Effector memory CD8-positive, alpha-beta T cell (primary cell): Measurements from ENCODE around the gene ZBTB49.
"Not testable (repeated sequence)": the region's sequence is repeated elsewhere in the genome, so short reads cannot be mapped to it uniquely, and the experiment has no call there.

Source experiments
- ATAC-seq: fragments of 150-1000 bp; cut with Tn5 transposase; replicated peaks from 2 replicates; pipeline ENCODE4 v1.10.0; 2021; ENCODE audit warnings: mild to moderate bottlenecking, moderate library complexity
- DNase-seq, 3 experiments: peaks; one replicate each; pipeline ENCODE4 v3.0.0; 2021
- H3K27ac Mint-ChIP-seq, 2 donors: one replicate each; pipeline ENCODE4 v1.8.0; 2022; ENCODE audit warnings: mild to moderate bottlenecking in 2 of 2, mixed read lengths in 2 of 2, moderate library complexity in 2 of 2
- H3K27me3 Mint-ChIP-seq, 2 donors: one replicate each; pipeline ENCODE4 v1.8.0; 2022; ENCODE audit warnings: mixed read lengths in 2 of 2
- H3K36me3 Mint-ChIP-seq: one replicate; pipeline ENCODE4 v1.8.0; 2022; ENCODE audit warnings: mild to moderate bottlenecking, moderate library complexity, mixed read lengths; ENCODE audit not compliant: insufficient read depth
- H3K4me1 Mint-ChIP-seq, 2 donors: one replicate each; pipeline ENCODE4 v1.8.0; 2022; ENCODE audit warnings: low read depth in 2 of 2, mixed read lengths in 2 of 2
- H3K4me3 Mint-ChIP-seq, 2 donors: one replicate each; pipeline ENCODE4 v1.8.0; 2022; ENCODE audit warnings: mild to moderate bottlenecking in 2 of 2, mixed read lengths in 2 of 2, moderate library complexity in 2 of 2
- H3K9me3 Mint-ChIP-seq, 2 donors: one replicate each; pipeline ENCODE4 v1.8.0; 2022; ENCODE audit warnings: mixed read lengths in 2 of 2
- total RNA-seq, 9 experiments: gene quantifications; one replicate each; lab custom pipeline; 2026; lab: John Stamatoyannopoulos, UW

The ZBTB49 gene, protein sequence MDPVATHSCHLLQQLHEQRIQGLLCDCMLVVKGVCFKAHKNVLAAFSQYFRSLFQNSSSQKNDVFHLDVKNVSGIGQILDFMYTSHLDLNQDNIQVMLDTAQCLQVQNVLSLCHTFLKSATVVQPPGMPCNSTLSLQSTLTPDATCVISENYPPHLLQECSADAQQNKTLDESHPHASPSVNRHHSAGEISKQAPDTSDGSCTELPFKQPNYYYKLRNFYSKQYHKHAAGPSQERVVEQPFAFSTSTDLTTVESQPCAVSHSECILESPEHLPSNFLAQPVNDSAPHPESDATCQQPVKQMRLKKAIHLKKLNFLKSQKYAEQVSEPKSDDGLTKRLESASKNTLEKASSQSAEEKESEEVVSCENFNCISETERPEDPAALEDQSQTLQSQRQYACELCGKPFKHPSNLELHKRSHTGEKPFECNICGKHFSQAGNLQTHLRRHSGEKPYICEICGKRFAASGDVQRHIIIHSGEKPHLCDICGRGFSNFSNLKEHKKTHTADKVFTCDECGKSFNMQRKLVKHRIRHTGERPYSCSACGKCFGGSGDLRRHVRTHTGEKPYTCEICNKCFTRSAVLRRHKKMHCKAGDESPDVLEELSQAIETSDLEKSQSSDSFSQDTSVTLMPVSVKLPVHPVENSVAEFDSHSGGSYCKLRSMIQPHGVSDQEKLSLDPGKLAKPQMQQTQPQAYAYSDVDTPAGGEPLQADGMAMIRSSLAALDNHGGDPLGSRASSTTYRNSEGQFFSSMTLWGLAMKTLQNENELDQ
- total RNA-seq: 10.5 to 23.7 (median 15.6) reads per million in 9 experiments

GRCh38 chr4:4289941-4290850 lies at the start of gene ZBTB49, which contains the start of gene LYAR:
Gene ZBTB49, plus strand, starts transcription at chr4:4290251. Its CDS starts 9,695 bp downstream, at chr4:4299946.
Gene LYAR, minus strand, starts transcription at chr4:4290154. Its CDS starts 6,412 bp downstream, at chr4:4283742.
- Mint-ChIP-seq H3K4me3 (peak within 1 kb of the TSS; percentile 92 to 99), H3K9me3 (no peaks in the 10 kb centered on the region), H3K36me3 (peaks cover 23% of the 10 kb centered on the region), H3K27me3 (no peaks in the 10 kb centered on the region), H3K4me1 (peaks cover 47 to 61% of the 10 kb centered on the region in 2 donors), H3K27ac (peak within 1 kb of the TSS; percentile 95 to 97)
- DNase-seq (peak; percentile 98 to 99 (median 99)), ATAC-seq (peak; percentile 91)

DNA sequence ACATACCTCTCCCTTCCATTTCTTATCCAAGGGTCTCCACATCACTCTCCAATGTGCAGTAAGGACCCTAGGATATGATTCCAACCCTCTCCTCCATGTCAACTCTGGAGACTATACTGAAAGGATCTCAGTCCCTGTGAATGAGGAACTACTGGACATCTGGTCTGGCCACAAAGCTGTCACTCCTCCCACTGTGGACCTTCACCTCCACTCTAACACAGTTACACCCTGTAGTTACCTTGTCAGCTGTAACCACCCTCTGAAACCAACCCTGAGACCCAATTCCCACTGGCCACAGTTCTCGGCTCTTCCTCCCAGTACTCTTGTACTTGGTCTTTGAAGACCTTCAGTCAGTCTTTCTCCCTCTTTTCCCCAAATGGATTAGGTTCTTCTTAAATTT lies 44.9 kb upstream of the ZBTB49 start:
- no peak overlapping the region for H3K27ac Mint-ChIP-seq
- peaks cover 19 to 29% of the 10 kb centered on the region in 2 donors for H3K4me1 Mint-ChIP-seq
- DNase-seq (no peak), ATAC-seq (no peak)
- no peak overlapping the region for H3K4me3 Mint-ChIP-seq
- H3K9me3 Mint-ChIP-seq: no peaks in the 10 kb centered on the region
- no peaks in the 10 kb centered on the region for H3K27me3 Mint-ChIP-seq
- H3K36me3 Mint-ChIP-seq: peaks cover 69% of the 10 kb centered on the region

GRCh38 chr4:4247696-4248028 lies 42.4 kb upstream of the ZBTB49 start:
- no peaks in the 10 kb centered on the region for H3K9me3 Mint-ChIP-seq
- H3K27ac Mint-ChIP-seq: peak overlapping the region; percentile 98
- peaks cover 19 to 29% of the 10 kb centered on the region in 2 donors for H3K4me1 Mint-ChIP-seq
- DNase-seq (no peak), ATAC-seq (peak; percentile 17)
- no peaks in the 10 kb centered on the region for H3K27me3 Mint-ChIP-seq
- peaks cover 46% of the 10 kb centered on the region for H3K36me3 Mint-ChIP-seq
- peak overlapping the region; percentile 96 to 97 for H3K4me3 Mint-ChIP-seq

DNA sequence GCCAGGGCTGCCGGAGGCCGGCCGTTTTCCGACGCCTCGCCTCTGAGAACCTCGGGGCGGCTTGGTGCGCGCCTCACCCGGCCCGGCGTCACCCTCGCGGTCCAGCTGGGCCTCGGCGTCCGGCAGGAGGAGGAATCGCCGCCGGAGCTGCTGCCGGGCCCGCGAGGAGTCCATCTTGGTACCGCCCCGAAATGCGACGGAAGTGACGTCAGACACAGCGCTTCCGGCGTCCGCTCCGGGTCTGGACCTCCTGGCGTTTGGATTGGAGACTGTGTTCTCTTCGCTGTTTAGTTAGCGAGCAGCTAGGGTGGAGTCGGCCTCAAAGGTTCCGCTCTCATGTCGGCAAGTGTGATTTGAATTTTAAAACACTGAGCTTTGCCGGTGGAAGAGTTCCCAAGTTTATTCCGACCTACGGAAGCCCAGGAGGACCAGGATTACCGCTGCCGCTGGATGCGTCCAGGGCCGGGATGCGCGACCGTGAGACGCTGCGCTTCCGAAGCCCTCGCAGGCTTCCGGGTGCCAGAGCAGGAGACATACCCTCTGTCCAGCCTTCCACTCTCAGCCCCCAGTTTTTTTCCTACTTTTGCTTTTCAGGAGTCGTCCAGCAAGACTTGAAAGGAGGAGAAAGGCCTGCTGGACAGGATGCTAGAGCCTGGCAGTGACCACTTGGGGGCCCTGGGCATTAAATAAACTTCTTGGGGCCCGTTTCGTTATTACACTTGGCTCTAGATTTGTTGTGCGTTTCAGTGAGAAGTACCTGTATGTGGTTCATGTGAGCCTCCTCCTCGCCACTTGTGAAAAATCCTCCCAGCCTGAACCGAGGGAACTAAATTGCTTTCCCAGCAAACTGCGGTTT lies 41.8 kb upstream of the ZBTB49 start, which contains the start of gene TMEM128:
Gene TMEM128, minus strand, starts transcription at position 195 of the 856 bp plus-strand sequence. Its CDS starts 21 bp downstream, at position 174.
- peak; percentile 97 for ATAC-seq
- Mint-ChIP-seq H3K36me3 (peaks cover 40% of the 10 kb centered on the region), H3K4me1 (peaks cover 19 to 29% of the 10 kb centered on the region in 2 donors), H3K9me3 (no peaks in the 10 kb centered on the region), H3K27me3 (no peaks in the 10 kb centered on the region), H3K4me3 (peak within 1 kb of the TSS; percentile 96 to 97), H3K27ac (peak within 1 kb of the TSS; percentile 98)
- peak; percentile 90 to 92 (median 91) for DNase-seq

DNA sequence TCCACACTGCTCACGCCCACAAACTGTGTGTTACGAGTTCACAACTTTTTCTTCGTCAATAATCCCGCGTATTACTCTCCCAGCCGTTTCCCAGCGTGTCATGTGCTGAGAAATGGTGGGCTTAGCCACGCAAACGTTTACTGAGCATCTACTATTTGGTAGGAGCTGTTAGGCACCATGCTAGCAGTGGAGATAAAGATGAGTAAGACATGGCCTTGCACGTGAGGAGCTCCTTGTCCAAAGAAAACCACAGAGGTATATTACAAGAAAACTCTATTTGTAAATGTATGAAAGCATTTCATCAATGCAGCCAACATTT lies 41.2 kb upstream of the ZBTB49 start:
- Mint-ChIP-seq H3K4me3 (peak overlapping the region; percentile 96 to 97), H3K9me3 (no peaks in the 10 kb centered on the region), H3K27me3 (no peaks in the 10 kb centered on the region), H3K27ac (peak overlapping the region; percentile 98), H3K4me1 (peaks cover 17 to 24% of the 10 kb centered on the region in 2 donors), H3K36me3 (peaks cover 34% of the 10 kb centered on the region)
- DNase-seq (no peak), ATAC-seq (no peak)

- H3K27me3 Mint-ChIP-seq, DNase-seq, ATAC-seq, H3K4me3 Mint-ChIP-seq, H3K9me3 Mint-ChIP-seq: not testable (repeated sequence)
- H3K36me3 Mint-ChIP-seq: peaks cover 30% of the 10 kb centered on the region
- H3K27ac Mint-ChIP-seq: peak overlapping the region in 1 of 2 donors; percentile 35
- peaks cover 14 to 23% of the 10 kb centered on the region in 2 donors for H3K4me1 Mint-ChIP-seq
Measured at GRCh38 chr4:4249342-4249741, 40.7 kb upstream of the ZBTB49 start.

DNA sequence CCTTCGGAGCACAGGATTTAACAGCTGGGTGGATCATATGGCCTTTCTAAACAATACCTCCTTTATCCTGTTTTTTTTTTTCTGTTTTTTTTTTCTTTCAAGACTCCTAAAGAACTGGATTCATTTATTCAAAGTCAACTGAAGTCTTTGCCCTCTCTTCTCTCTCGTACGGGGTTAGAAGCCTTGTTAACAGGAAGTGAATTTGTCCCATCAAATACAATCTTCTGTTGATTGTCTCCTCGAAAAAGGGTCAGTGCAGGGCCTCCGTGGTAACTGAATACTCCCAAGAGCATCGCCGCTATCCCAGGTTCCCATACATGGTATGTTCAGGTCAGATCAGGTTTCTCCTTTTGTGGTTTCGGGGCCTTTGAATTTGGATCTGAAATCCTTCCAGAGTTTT lies 40.2 kb upstream of the ZBTB49 start:
- H3K4me3 Mint-ChIP-seq: peak overlapping the region; percentile 27 to 37

GRCh38 chr4:4254199-4254598 lies 35.9 kb upstream of the ZBTB49 start:
- no peaks in the 10 kb centered on the region for H3K9me3 Mint-ChIP-seq
- H3K36me3 Mint-ChIP-seq: peaks cover 4% of the 10 kb centered on the region
- no peak overlapping the region for H3K27ac Mint-ChIP-seq
- H3K4me1 Mint-ChIP-seq: no peaks in the 10 kb centered on the region
- DNase-seq (no peak), ATAC-seq (no peak)
- no peaks in the 10 kb centered on the region for H3K27me3 Mint-ChIP-seq
- H3K4me3 Mint-ChIP-seq: no peak overlapping the region

More for the DNA sequence above, 40.2 kb upstream of the ZBTB49 start:
- ATAC-seq (no peak), DNase-seq (no peak)
- H3K27ac Mint-ChIP-seq: peak overlapping the region; percentile 22 to 35
- no peaks in the 10 kb centered on the region for H3K9me3 Mint-ChIP-seq
- peaks cover 14 to 22% of the 10 kb centered on the region in 2 donors for H3K4me1 Mint-ChIP-seq
- no peaks in the 10 kb centered on the region for H3K27me3 Mint-ChIP-seq
- peaks cover 25% of the 10 kb centered on the region for H3K36me3 Mint-ChIP-seq

DNA sequence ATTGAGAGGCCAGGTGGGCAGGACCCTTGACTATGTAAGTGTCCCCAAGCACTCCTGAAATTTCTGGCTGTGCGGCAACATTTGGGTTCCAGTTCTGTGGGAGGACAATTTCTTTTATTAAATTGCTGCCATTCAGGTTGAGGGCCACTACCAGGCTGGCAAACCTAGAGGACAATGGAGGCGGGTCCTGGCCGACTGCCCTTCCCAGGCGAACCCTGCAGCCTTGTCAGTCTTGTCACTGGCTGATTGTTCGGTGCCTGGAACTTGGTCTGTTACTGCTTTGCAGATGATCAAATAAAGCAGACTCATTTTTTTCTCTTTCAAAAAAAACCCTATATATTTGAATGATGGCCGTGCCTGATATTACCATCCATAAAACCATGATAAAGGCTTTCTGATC lies 35.4 kb upstream of the ZBTB49 start:
- H3K27ac Mint-ChIP-seq: no peak overlapping the region
- no peaks in the 10 kb centered on the region for H3K9me3 Mint-ChIP-seq
- no peak overlapping the region for H3K4me3 Mint-ChIP-seq
- no peaks in the 10 kb centered on the region for H3K27me3 Mint-ChIP-seq
- H3K36me3 Mint-ChIP-seq: peaks cover 4% of the 10 kb centered on the region
- DNase-seq (no peak), ATAC-seq (no peak)
- no peaks in the 10 kb centered on the region for H3K4me1 Mint-ChIP-seq

GRCh38 chr4:4256799-4257198 lies 33.3 kb upstream of the ZBTB49 start:
- Mint-ChIP-seq H3K27ac (no peak overlapping the region), H3K4me3 (no peak overlapping the region), H3K4me1 (peaks cover 3 to 10% of the 10 kb centered on the region in 2 donors), H3K27me3 (no peaks in the 10 kb centered on the region), H3K36me3 (no peaks in the 10 kb centered on the region), H3K9me3 (no peaks in the 10 kb centered on the region)
- no peak for ATAC-seq
- no peak for DNase-seq

- not testable (repeated sequence) for H3K9me3 Mint-ChIP-seq, ATAC-seq, H3K27ac Mint-ChIP-seq, DNase-seq, H3K36me3 Mint-ChIP-seq, H3K27me3 Mint-ChIP-seq, H3K4me3 Mint-ChIP-seq
- peaks cover 6 to 10% of the 10 kb centered on the region in 2 donors for H3K4me1 Mint-ChIP-seq
Measured at GRCh38 chr4:4257705-4258104, 32.3 kb upstream of the ZBTB49 start.

- no peaks in the 10 kb centered on the region for H3K9me3 Mint-ChIP-seq
- H3K27ac Mint-ChIP-seq: peak overlapping the region; percentile 20 to 75
Measured at GRCh38 chr4:4259484-4260100, 30.5 kb upstream of the ZBTB49 start.

More at GRCh38 chr4:4259484-4260100, 30.5 kb upstream of the ZBTB49 start:
- Mint-ChIP-seq H3K4me1 (peaks cover 10 to 12% of the 10 kb centered on the region in 2 donors), H3K4me3 (no peak overlapping the region), H3K27me3 (no peaks in the 10 kb centered on the region), H3K36me3 (peaks cover 6% of the 10 kb centered on the region)
- DNase-seq (no peak), ATAC-seq (no peak)
